ENCODE measurements around the gene SLIT3. TPM values are rescaled to one million over a fixed set of nuclear protein-coding genes. Genes with fewer than 3 reads are reported as not detected.

Gene SLIT3
- total RNA-seq, 1 donor from 2014 or later, result 7.4 TPM

DNA sequence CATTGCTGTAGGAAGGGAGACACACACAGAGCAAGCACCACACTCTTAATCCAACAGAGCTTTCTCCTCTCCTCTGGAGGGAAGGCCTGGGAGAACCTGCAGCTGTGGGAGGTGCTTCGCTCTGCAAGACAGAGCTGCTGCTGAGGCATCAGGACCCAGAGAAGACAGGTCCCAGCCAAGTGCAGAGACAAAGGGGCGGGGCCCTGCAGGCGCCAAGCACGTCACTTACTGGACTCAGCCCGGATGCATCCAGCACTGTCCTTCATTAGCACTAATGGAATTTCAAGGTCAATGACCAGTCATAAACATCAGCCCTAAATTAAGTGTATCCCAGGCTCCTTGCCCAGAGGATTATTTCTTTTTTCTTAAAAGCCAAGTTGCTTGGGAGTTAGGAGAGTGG lies 384.7 kb downstream of the SLIT3 start:
- no peak for DNase-seq (ENCODE audit: extremely low read depth, low read depth, low spot score)

DNA sequence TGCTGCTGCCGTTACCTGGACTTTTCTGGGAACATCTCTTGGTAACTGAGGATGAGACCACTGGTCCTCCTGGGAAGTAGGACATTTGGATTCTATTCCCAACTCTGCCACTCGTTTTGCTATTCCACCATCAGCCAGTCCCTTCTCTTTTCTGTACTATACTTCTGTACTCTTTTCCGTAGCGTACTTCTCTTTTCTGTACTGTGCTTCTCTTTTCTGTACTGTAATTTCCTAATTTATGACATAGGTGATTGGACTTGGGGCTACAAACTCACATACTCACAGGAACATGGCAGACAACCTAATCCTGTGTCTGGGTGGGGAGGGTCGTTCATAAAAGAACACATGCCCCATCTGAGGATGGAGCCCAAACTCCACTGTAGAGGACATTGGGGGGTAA lies 386.4 kb downstream of the SLIT3 start:
- no peak for DNase-seq (ENCODE audit: extremely low read depth, low read depth, low spot score)

DNA sequence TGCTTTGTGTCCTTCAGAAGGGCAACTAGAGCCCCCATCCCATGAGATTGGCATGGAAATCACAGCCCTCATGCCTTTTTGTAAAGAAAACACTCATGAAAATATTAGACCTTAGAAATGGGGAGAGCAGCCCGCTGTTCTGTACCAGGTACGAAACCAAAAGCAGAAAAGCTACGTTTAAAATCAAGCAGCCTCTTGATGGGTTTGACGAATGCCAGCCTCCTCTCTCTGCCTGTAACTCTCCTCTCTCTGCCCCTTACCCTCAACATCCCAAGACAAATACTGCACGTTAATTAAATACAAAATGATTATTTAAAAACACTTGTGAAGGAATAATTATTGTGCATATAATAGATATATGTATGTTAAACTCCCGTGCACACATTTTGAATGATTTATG lies 390.1 kb downstream of the SLIT3 start:
- no peak for DNase-seq (ENCODE audit: extremely low read depth, low read depth, low spot score)

DNA sequence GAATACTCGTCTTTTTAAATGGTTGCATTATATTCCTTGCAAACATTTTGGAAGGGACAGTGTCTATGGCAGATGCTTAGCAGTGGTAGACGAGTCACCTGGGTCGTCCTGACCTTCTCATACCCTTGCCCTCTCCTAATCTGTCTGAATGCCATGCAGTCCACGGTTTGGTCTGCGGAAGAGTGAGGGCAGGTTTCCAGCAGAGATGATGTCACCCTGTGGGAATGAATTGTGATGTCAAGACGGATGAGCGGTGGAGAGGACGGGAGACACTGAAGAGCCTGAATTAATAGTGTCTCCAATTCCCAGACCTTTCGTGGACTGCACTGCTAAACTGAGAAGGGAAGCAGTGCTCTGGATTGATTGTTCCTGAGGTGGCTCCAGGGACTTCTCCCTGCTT lies 392.7 kb downstream of the SLIT3 start:
- no peak for DNase-seq (ENCODE audit: extremely low read depth, low read depth, low spot score)

DNA sequence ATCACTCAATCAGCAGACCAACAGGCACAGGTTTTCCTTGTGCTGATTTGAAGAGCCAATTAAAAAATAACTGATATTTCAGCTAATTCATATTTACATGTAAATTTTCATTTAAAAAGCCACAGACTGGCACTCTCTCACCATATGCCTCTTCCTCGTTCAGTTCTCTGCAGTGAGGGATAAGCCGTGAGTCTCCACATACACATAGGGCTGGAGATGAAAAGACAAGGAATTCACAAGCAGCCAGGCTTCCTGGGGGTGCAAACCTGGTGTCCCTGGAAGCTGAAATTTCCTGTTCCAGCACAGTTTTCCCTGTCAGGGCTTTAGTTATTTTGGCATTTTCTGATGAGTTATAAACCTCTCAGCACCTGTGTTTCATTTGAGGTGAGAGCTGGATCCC lies 397.9 kb downstream of the SLIT3 start:
- DNase-seq (ENCODE audit: extremely low read depth, low read depth, low spot score), result no peak

DNA sequence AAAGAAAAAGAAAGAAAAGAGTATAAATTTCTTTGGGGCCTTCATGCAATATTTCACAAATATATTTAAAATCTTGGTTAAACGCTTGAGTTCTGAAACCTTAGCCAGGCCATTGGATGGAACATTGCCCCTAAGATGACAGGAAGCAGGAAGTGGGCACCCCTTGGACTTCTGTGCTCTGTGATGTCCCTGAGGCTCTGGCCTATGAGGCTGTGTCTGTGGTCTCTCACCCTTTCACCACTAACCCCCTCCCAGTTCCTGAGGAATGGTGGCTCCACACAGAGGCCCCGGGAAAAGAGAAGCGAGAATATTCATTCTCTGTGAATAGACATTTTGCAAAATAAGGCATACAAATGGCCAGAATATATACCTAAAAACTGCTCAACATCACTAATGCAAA lies 401.3 kb downstream of the SLIT3 start:
- DNase-seq (ENCODE audit: extremely low read depth, low read depth, low spot score), result no peak

DNA sequence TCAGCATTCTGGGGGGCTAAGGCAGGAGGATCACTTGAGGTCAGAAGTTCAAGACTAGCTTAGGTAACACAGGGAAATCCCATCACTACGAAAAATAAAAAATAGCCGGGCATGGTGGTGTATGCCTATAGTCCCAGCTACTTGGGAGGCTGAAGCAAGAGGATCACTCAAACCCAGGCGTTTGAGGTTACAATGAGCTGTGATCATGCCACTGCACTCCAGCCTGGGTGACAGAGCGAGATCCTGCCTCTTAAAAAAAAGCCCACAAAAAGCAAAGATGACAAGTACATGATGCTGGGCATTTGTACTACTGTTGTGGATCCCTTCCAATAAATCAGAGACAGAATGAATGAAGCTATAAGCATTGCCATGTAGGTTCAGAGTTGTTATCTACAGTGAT lies 401.7 kb downstream of the SLIT3 start:
- no peak for DNase-seq (ENCODE audit: extremely low read depth, low read depth, low spot score)

DNA sequence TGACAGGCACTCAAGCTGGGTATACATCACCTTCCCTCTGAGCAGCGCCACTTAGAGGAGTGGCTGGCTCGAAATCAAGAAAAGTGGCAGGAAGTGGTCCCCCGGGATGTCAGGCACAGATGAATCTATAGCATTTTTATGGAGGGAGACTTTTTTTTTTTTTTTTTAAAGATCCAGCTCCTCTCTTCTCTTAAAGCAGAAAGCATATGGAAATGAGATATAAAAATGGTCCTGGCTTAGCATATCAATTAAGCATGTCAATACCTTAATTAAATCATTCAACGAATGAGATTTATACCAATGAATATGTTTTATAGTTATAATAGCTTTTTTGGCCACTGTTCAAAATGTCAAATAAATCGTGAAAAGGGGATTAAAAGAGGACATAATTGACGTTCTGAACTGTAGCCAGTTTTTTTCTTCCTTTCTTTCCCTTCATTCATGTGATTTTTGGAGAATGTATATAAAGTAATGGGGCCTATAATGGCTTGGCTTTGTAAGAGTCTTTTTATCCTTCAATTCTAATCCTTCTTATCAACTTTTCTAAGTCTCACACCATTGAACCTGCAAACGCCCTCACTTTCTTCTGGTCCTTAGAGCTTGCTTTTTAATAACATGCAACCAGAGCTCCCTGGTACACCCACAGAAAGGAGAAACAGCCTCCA lies 402.6 kb downstream of the SLIT3 start:
- no peak for DNase-seq (ENCODE audit: extremely low read depth, low read depth, low spot score)

DNA sequence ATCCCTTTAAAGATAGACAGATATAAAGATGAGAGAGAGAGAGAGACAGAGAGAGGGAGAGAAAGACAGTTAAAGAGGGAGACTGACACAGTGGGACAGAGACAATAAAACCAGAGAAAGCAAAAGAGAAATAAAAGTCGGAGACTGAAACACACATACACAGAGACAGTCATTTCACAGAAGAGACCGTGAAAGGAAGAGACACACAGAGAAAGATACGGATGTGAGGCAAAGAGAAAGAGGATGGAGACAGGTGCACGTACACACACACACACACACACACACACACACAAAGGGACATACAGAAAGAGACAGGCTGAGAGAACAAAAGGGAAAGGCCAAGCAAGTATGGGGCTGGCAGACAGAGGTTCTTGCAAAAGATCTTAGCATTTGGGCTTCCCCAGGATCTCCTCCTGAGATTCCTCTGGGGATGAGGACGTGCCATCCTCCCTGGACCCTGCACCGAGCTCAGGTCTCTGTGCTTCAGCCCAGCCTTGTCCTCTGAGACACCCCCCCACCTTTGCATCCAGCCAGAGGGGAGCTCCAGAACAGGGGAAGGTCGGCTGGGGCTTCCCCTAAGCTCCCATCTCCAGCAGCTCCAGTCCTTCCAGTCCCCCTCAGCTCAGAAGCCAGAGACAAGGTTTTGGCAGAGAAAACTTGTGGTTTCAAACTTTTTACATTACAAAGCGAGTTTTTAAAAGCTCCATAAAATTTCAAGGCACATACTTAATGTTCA lies 403.4 kb downstream of the SLIT3 start:
- no peak for DNase-seq (ENCODE audit: extremely low read depth, low read depth, low spot score)

DNA sequence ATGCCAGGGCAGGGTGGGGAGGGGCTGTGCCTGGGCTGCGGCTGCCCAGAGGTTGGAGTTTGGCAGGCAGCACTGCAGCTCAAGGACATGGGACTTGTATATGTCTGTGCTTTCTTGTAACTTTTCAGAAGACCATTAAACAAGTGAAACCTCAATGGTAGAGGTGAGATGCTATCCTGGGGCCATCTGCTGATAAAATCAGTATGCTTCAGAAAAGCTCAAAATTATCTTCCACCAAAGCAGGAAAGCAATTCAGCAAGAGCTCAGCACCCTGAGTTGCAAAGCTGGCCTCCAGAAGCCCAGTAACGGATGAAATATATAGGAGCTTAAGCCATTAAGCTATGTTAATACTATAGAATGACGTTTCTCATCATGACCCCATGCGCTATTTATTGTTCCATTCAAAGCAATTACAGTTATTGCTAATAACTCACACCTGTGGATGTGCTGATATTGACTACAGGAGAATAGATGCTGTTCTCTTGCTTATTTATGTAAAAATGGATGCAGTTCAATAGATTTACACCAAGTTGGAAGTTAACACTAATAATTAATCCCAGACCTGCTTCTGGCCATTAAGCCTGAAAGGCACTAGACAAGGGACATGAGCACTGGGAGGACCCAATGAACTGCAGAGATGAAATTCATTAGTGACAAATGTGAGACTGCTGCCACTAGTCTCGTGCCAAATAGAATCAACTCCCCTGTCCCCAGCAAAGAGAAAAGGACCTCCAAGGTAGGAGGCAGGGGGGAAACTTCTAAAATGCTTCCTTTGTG lies 405.5 kb downstream of the SLIT3 start:
- DNase-seq (ENCODE audit: extremely low read depth, low read depth, low spot score), result no peak

DNA sequence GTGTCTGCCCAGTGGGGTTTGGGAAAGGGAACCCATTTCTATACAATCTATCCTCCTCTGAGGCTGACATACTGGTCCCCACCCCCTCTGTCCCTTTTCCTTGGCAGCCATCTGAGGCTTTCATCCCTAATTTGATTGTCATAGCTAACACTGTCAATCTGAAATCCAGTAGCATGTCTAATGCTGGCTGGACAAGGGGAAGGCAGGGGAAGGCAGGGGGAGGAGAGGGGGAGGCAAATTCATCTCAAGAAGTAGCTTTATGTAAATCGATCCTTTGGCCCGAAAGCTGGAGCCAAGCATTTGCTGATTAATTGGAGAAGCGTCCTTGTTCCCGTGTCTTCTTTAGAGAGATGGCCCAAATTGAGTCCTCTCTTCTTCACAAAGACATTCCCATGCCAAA lies 407.7 kb downstream of the SLIT3 start:
- no peak for DNase-seq (ENCODE audit: extremely low read depth, low read depth, low spot score)

DNA sequence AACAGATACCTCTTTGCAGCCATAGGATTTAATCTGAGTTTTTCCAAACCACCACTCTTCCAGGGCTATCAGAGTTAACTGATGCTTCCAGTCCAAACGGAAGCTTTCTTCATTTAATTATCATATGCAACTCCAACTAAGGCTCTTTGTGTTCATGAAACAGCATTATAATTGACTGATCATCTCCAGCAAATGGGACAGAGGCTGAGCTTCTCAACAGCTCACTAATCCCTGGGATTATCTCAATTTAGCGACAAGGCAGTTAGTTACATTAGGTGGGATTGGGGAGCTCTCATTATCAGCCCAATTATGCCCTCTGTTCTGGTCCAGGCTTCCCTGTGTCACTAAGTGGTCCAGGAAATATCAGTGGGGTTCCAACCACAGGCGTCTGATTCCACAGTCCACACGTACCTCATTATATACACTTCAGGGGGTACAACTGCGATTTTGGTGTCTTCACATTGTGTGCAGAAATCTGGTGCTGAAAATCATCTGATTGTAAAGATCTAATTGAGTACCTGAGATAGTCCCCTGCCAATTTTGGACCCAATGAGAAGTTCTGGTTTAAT lies 408.2 kb downstream of the SLIT3 start:
- no peak for DNase-seq (ENCODE audit: extremely low read depth, low read depth, low spot score)

DNA sequence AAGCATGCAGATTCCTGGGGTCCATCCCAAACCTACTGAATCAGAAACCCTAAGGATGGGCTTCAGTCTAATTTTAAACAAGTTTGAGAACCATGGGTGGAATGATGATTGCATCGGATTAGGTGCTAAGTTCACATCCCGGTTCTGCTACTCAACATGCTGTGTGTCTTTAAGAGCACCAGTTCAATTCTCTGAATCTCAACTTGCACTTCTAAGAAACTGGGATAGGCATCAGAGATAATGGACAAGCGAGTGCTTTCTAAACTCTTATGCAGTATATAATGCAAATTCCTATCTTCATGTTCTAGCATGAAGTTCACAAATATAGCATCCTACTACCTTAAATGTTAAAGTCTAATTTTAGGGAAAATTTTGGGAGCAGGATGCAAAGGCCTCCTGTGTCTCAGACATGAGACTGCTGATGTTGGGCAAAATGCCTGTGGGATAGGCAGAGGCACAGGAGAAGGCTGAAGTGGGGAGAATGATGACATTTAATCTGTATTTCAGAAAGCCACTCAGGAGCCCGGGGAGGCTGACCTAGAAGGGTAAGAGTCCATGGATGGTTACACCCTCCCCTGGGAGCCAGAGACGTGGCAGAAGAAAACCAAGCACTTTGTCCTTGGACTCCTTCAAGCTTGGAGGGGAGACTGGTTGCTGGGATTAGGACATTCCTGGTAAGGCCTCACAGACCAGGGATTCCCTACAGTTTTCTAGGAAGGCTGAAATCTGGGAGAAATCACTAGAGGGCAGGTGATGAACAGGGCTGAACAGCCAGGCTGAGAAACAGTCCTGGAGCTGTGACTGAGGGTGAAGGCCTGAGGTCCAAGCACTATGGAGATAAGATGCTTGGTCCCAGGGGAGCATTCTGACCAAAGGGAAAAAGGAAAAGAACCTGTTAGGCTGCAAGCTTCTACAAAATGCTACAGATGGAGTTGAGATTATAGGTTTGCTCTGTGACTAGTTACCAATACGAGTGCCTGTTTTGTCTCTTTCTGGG lies 409.8 kb downstream of the SLIT3 start:
- DNase-seq (ENCODE audit: extremely low read depth, low read depth, low spot score), result no peak

DNA sequence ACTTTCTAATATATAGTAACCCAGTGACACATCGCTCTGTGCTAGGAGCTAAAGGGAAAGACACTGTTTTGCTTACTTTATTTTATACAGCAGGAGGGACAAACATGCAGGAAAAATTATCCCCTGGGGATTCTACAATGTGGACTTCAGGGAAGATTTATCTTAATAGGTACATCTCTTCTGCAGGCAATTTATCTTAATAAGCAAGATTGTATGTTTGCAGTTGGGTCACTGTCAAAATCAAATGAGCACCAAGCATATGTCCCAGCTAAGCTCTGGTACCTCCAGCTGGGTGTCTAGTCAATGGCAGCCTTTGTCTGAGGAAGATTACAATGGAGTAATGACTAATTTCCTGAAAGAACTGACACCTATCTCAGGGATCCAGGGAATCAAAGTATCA lies 411.9 kb downstream of the SLIT3 start:
- DNase-seq (ENCODE audit: extremely low read depth, low read depth, low spot score), result no peak

DNA sequence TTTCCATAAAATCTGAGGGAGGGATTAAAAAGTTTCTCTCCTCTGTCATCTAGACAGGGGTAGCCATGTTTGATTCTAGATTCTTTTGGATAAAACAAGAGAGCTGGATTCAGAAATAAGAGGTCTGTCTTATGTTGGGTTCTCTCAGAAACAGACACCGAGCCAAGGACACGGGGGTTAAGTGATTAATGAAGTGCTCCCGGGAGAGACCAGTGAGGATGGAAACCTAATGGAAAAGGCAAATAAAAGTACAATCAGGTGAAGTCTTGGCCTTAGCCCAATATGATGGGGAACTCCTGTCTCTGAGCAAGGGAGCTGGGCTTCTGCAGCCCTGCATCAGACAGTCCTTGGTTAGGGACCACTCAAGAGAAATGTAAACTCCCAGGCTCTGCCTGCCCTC lies 413.0 kb downstream of the SLIT3 start:
- DNase-seq (ENCODE audit: extremely low read depth, low read depth, low spot score), result no peak

DNA sequence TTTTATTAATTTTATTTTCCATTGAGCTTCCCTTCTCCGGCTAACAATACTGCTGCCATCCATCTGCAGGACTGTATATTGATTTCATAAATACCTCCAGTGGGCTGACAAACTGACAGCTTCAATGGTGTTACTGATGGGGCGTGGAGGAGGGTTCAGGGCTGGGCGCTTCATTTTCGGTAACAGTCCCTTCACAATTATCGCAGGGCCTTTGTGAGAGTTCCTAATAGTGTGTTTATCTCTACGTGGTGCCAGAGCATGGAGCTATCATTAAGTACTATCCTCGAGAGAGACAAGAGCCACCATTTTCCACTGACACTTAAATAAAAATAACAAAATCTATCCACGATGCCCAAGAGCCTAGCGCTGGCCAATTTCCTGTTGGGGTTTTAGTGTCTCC lies 414.8 kb downstream of the SLIT3 start:
- no peak for DNase-seq (ENCODE audit: extremely low read depth, low read depth, low spot score)

DNA sequence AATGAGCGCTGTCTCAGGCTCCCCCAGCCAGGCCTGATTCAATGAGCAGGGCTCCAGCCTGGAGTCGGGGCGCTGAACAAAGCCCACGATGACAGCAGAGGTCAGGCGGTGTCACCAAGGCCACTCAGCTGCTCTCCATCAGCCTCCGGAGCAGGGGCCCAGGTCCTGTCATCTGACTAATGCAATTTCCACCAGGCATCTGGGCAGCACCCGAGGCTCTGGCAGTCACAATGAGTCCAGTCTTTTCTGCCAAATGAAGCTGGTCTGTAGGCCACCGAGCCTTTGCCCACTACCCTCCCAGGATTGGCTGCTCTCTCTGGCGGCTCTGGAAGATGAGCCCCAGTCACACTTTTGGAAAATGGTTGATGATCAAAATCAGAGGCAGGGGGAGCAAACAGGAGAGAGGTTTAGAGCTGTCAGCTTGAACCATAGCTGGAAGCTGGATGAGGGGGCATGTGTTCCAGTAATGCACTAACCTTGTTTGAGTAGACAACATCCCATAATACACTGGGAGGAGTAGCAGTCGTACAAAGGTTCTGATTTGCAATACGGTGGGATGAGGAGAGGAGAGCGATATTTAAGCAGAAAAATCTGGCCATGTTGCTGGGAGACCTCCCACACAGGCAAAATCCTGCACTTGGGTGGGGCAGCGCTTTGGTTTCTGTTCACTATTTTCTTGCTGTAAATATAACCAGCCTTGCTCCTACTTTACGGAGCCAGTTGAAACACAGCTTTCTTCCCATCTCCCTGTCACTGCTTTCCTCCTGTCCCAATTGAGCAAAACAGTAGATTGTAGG lies 415.4 kb downstream of the SLIT3 start:
- no peak for DNase-seq (ENCODE audit: extremely low read depth, low read depth, low spot score)

DNA sequence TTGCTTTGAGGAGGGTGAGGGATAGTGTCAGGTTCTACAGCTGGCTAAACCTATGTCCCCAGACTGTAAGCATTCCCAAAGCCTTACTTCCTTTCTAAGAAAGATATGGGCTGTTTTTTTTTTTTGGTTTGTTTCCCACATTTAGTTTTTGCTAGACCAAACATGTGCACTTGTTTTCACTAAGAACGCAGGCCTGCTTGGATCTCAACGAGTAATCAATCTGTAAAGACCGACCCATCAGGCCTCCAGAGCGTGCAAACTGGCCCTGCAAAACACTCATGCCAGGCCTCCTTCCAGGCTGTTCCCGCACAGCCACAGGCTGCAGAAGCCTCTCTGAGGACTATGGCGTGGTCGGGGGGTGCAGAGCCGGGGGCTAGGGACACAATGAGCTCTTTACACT lies 416.9 kb downstream of the SLIT3 start:
- DNase-seq (ENCODE audit: extremely low read depth, low read depth, low spot score), result no peak

DNA sequence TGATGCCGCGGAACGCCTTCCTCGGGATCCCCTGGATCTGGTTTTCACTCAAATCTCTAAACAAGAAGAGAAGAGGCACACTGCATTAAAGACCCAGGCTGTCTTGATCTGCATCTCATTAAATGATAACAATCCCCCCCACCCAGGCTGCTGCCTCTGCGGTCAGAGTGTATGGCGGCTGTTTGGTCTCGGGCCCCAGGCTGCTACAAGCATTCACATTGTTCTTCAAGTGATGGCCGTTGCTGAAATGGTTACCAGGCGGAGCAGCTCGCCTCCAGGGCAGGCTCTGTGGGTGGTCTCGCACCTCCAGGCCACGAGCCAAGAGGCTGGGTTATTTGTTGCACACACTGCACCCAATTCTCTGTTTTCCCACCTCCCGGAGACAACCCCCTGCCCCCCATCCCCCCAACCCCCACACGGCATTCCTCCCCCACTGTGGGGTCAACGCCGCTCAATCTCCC lies 417.6 kb downstream of the SLIT3 start:
- DNase-seq (ENCODE audit: extremely low read depth, low read depth, low spot score), result no peak

Data from glomerular endothelial cell (primary cell).